Measurements from ENCODE around the gene DDX27.
"Not testable (repeated sequence)": the region's sequence is repeated elsewhere in the genome, so short reads cannot be mapped to it uniquely, and the experiment has no call there.

The DDX27 gene

GRCh38 chr20:49203746-49204145 lies 15.5 kb upstream of the DDX27 start:
- Histone ChIP-seq H3K9me3 (ENCODE audit: control insufficient read depth in 1 of 2, low read length in 2 of 2) (no peaks in the 10 kb centered on the region), H3K27me3 (ENCODE audit: control insufficient read depth in 1 of 2, insufficient read depth in 2 of 2, low read length in 2 of 2) (no peaks in the 10 kb centered on the region), H3K4me1 (ENCODE audit: control insufficient read depth in 1 of 2, insufficient read depth in 2 of 2, low read length in 2 of 2) (no peaks in the 10 kb centered on the region), H3K27ac (ENCODE audit: low read depth, low read length) (no peak overlapping the region), H3K36me3 (ENCODE audit: control insufficient read depth in 1 of 2, insufficient read depth in 2 of 2, low read length in 2 of 2) (no peaks in the 10 kb centered on the region), H3K9ac (ENCODE audit: low read depth in 1 of 2, low read length in 2 of 2) (no peak overlapping the region), H3K4me3 (ENCODE audit: low read depth in 1 of 2, low read length in 2 of 2) (no peak overlapping the region)

GRCh38 chr20:49207076-49207475 lies 12.1 kb upstream of the DDX27 start:
- Histone ChIP-seq H3K27me3 (ENCODE audit: control insufficient read depth in 1 of 2, insufficient read depth in 2 of 2, low read length in 2 of 2) (no peaks in the 10 kb centered on the region), H3K27ac (ENCODE audit: low read depth, low read length) (no peak overlapping the region), H3K36me3 (ENCODE audit: control insufficient read depth in 1 of 2, insufficient read depth in 2 of 2, low read length in 2 of 2) (no peaks in the 10 kb centered on the region), H3K9ac (ENCODE audit: low read depth in 1 of 2, low read length in 2 of 2) (no peak overlapping the region), H3K4me1 (ENCODE audit: control insufficient read depth in 1 of 2, insufficient read depth in 2 of 2, low read length in 2 of 2) (no peaks in the 10 kb centered on the region), H3K9me3 (ENCODE audit: control insufficient read depth in 1 of 2, low read length in 2 of 2) (peaks cover 3% of the 10 kb centered on the region in 2 donors), H3K4me3 (ENCODE audit: low read depth in 1 of 2, low read length in 2 of 2) (no peak overlapping the region)

GRCh38 chr20:49210101-49210756 lies 9.0 kb upstream of the DDX27 start:
- no peak overlapping the region for H3K27ac ChIP-seq (ENCODE audit: low read depth, low read length)
- H3K27me3 ChIP-seq (ENCODE audit: control insufficient read depth in 1 of 2, insufficient read depth in 2 of 2, low read length in 2 of 2) = no peaks in the 10 kb centered on the region

GRCh38 chr20:49210757-49211110 lies 8.5 kb upstream of the DDX27 start:
- H3K27ac ChIP-seq (ENCODE audit: low read depth, low read length) = no peak overlapping the region
- H3K36me3 ChIP-seq (ENCODE audit: control insufficient read depth in 1 of 2, insufficient read depth in 2 of 2, low read length in 2 of 2) = no peaks in the 10 kb centered on the region
- no peak overlapping the region for H3K4me3 ChIP-seq (ENCODE audit: low read depth in 1 of 2, low read length in 2 of 2)
- H3K9me3 ChIP-seq (ENCODE audit: control insufficient read depth in 1 of 2, low read length in 2 of 2) = peaks cover 3% of the 10 kb centered on the region in 2 donors
- H3K27me3 ChIP-seq (ENCODE audit: control insufficient read depth in 1 of 2, insufficient read depth in 2 of 2, low read length in 2 of 2) = no peaks in the 10 kb centered on the region
- H3K4me1 ChIP-seq (ENCODE audit: control insufficient read depth in 1 of 2, insufficient read depth in 2 of 2, low read length in 2 of 2) = no peaks in the 10 kb centered on the region
- no peak overlapping the region for H3K9ac ChIP-seq (ENCODE audit: low read depth in 1 of 2, low read length in 2 of 2)

More at GRCh38 chr20:49210101-49210756, 9.0 kb upstream of the DDX27 start:
- no peak overlapping the region for H3K9ac ChIP-seq (ENCODE audit: low read depth in 1 of 2, low read length in 2 of 2)
- H3K4me1 ChIP-seq (ENCODE audit: control insufficient read depth in 1 of 2, insufficient read depth in 2 of 2, low read length in 2 of 2) = no peaks in the 10 kb centered on the region
- H3K36me3 ChIP-seq (ENCODE audit: control insufficient read depth in 1 of 2, insufficient read depth in 2 of 2, low read length in 2 of 2) = no peaks in the 10 kb centered on the region
- H3K9me3 ChIP-seq (ENCODE audit: control insufficient read depth in 1 of 2, low read length in 2 of 2) = peaks cover 3% of the 10 kb centered on the region in 2 donors
- no peak overlapping the region for H3K4me3 ChIP-seq (ENCODE audit: low read depth in 1 of 2, low read length in 2 of 2)

- H3K9me3 ChIP-seq (ENCODE audit: control insufficient read depth in 1 of 2, low read length in 2 of 2) = peaks cover 3% of the 10 kb centered on the region in 2 donors
- H3K4me3 ChIP-seq (ENCODE audit: low read depth in 1 of 2, low read length in 2 of 2) = no peak overlapping the region
- no peak overlapping the region for H3K27ac ChIP-seq (ENCODE audit: low read depth, low read length)
- H3K27me3 ChIP-seq (ENCODE audit: control insufficient read depth in 1 of 2, insufficient read depth in 2 of 2, low read length in 2 of 2) = no peaks in the 10 kb centered on the region
- peaks cover 3 to 8% of the 10 kb centered on the region in 2 donors for H3K4me1 ChIP-seq (ENCODE audit: control insufficient read depth in 1 of 2, insufficient read depth in 2 of 2, low read length in 2 of 2)
- no peaks in the 10 kb centered on the region for H3K36me3 ChIP-seq (ENCODE audit: control insufficient read depth in 1 of 2, insufficient read depth in 2 of 2, low read length in 2 of 2)
- H3K9ac ChIP-seq (ENCODE audit: low read depth in 1 of 2, low read length in 2 of 2) = no peak overlapping the region
Measured at GRCh38 chr20:49214571-49214970, 4.6 kb upstream of the DDX27 start.

- no peak overlapping the region for H3K9ac ChIP-seq (ENCODE audit: low read depth in 1 of 2, low read length in 2 of 2)
- H3K27ac ChIP-seq (ENCODE audit: low read depth, low read length) = no peak overlapping the region
- H3K4me3 ChIP-seq (ENCODE audit: low read depth in 1 of 2, low read length in 2 of 2) = no peak overlapping the region
- H3K9me3 ChIP-seq (ENCODE audit: control insufficient read depth in 1 of 2, low read length in 2 of 2) = peaks cover 0 to under 1% of the 10 kb centered on the region in 2 donors
- no peaks in the 10 kb centered on the region for H3K36me3 ChIP-seq (ENCODE audit: control insufficient read depth in 1 of 2, insufficient read depth in 2 of 2, low read length in 2 of 2)
- H3K4me1 ChIP-seq (ENCODE audit: control insufficient read depth in 1 of 2, insufficient read depth in 2 of 2, low read length in 2 of 2) = peaks cover 6 to 9% of the 10 kb centered on the region in 2 donors
- H3K27me3 ChIP-seq (ENCODE audit: control insufficient read depth in 1 of 2, insufficient read depth in 2 of 2, low read length in 2 of 2) = no peaks in the 10 kb centered on the region
Measured at GRCh38 chr20:49215232-49215631, 4.0 kb upstream of the DDX27 start.

- H3K36me3 ChIP-seq (ENCODE audit: control insufficient read depth in 1 of 2, insufficient read depth in 2 of 2, low read length in 2 of 2) = peaks cover 4 to 8% of the 10 kb centered on the region in 2 donors
- peak overlapping the region in 1 of 2 donors; percentile 41 for H3K4me3 ChIP-seq (ENCODE audit: low read depth in 1 of 2, low read length in 2 of 2)
- H3K27me3 ChIP-seq (ENCODE audit: control insufficient read depth in 1 of 2, insufficient read depth in 2 of 2, low read length in 2 of 2) = no peaks in the 10 kb centered on the region
- no peak overlapping the region for H3K9ac ChIP-seq (ENCODE audit: low read depth in 1 of 2, low read length in 2 of 2)
- H3K4me1 ChIP-seq (ENCODE audit: control insufficient read depth in 1 of 2, insufficient read depth in 2 of 2, low read length in 2 of 2) = peaks cover 12 to 14% of the 10 kb centered on the region in 2 donors
- peak overlapping the region; percentile 22 for H3K27ac ChIP-seq (ENCODE audit: low read depth, low read length)
- no peaks in the 10 kb centered on the region for H3K9me3 ChIP-seq (ENCODE audit: control insufficient read depth in 1 of 2, low read length in 2 of 2)
Measured at GRCh38 chr20:49216991-49217578, 2.1 kb upstream of the DDX27 start.

- not testable (repeated sequence) for H3K27ac ChIP-seq (ENCODE audit: low read depth, low read length); H3K27me3 ChIP-seq (ENCODE audit: control insufficient read depth in 1 of 2, insufficient read depth in 2 of 2, low read length in 2 of 2); H3K9me3 ChIP-seq (ENCODE audit: control insufficient read depth in 1 of 2, low read length in 2 of 2)
- Histone ChIP-seq H3K9ac (ENCODE audit: low read depth in 1 of 2, low read length in 2 of 2) (peak overlapping the region; percentile 18 to 89), H3K4me1 (ENCODE audit: control insufficient read depth in 1 of 2, insufficient read depth in 2 of 2, low read length in 2 of 2) (peaks cover 12 to 14% of the 10 kb centered on the region in 2 donors), H3K36me3 (ENCODE audit: control insufficient read depth in 1 of 2, insufficient read depth in 2 of 2, low read length in 2 of 2) (peaks cover 5 to 20% of the 10 kb centered on the region in 2 donors), H3K4me3 (ENCODE audit: low read depth in 1 of 2, low read length in 2 of 2) (peak overlapping the region; percentile 21 to 88)
Measured at GRCh38 chr20:49218739-49219090, 501 bp upstream of the DDX27 start.

- peak overlapping the region; percentile 84 to 89 for H3K9ac ChIP-seq (ENCODE audit: low read depth in 1 of 2, low read length in 2 of 2)
- no peaks in the 10 kb centered on the region for H3K27me3 ChIP-seq (ENCODE audit: control insufficient read depth in 1 of 2, insufficient read depth in 2 of 2, low read length in 2 of 2)
- peaks cover 16 to 35% of the 10 kb centered on the region in 2 donors for H3K36me3 ChIP-seq (ENCODE audit: control insufficient read depth in 1 of 2, insufficient read depth in 2 of 2, low read length in 2 of 2)
- no peaks in the 10 kb centered on the region for H3K9me3 ChIP-seq (ENCODE audit: control insufficient read depth in 1 of 2, low read length in 2 of 2)
- peaks cover 12 to 14% of the 10 kb centered on the region in 2 donors for H3K4me1 ChIP-seq (ENCODE audit: control insufficient read depth in 1 of 2, insufficient read depth in 2 of 2, low read length in 2 of 2)
- H3K4me3 ChIP-seq (ENCODE audit: low read depth in 1 of 2, low read length in 2 of 2) = peak overlapping the region; percentile 87 to 88
- no peak overlapping the region for H3K27ac ChIP-seq (ENCODE audit: low read depth, low read length)
Measured at GRCh38 chr20:49219924-49220831, 962 bp downstream of the DDX27 start.

GRCh38 chr20:49225896-49226295 lies 6.7 kb downstream of the DDX27 start:
- H3K4me3 ChIP-seq (ENCODE audit: low read depth in 1 of 2, low read length in 2 of 2) = no peak overlapping the region
- H3K9me3 ChIP-seq (ENCODE audit: control insufficient read depth in 1 of 2, low read length in 2 of 2) = no peaks in the 10 kb centered on the region
- H3K27ac ChIP-seq (ENCODE audit: low read depth, low read length) = no peak overlapping the region
- H3K9ac ChIP-seq (ENCODE audit: low read depth in 1 of 2, low read length in 2 of 2) = no peak overlapping the region
- peaks cover 37 to 80% of the 10 kb centered on the region in 2 donors for H3K36me3 ChIP-seq (ENCODE audit: control insufficient read depth in 1 of 2, insufficient read depth in 2 of 2, low read length in 2 of 2)
- H3K27me3 ChIP-seq (ENCODE audit: control insufficient read depth in 1 of 2, insufficient read depth in 2 of 2, low read length in 2 of 2) = no peaks in the 10 kb centered on the region
- peaks cover 8 to 11% of the 10 kb centered on the region in 2 donors for H3K4me1 ChIP-seq (ENCODE audit: control insufficient read depth in 1 of 2, insufficient read depth in 2 of 2, low read length in 2 of 2)

Data from duodenal mucosa (tissue), 2 donors.